HG02759 (cell line): Measurements from ENCODE around the gene FGF21.
"Not testable (repeated sequence)": the region's sequence is repeated elsewhere in the genome, so short reads cannot be mapped to it uniquely, and the experiment has no call there.

Source experiments
- ATAC-seq: cut with Tn5 transposase; IDR thresholded peaks from one replicate; pipeline ENCODE4 v1.9.1; 2021; ENCODE audit warnings: mild to moderate bottlenecking, moderate library complexity; ENCODE audit not compliant: unreplicated experiment

Gene FGF21

GRCh38 chr19:48786422-48786821 lies 31.1 kb downstream of the FGF21 start:
- not testable (repeated sequence) for ATAC-seq

- ATAC-seq: not testable (repeated sequence)
Measured at GRCh38 chr19:48787331-48787730, 32.0 kb downstream of the FGF21 start.

- ATAC-seq: no peak
Measured at GRCh38 chr19:48793271-48793670, 37.9 kb downstream of the FGF21 start.

- no peak for ATAC-seq
Measured at GRCh38 chr19:48794291-48794690, 39.0 kb downstream of the FGF21 start.

- ATAC-seq: peak; percentile 73
Measured at GRCh38 chr19:48795055-48795684, 39.8 kb downstream of the FGF21 start.

GRCh38 chr19:48795685-48796070 lies 40.4 kb downstream of the FGF21 start:
- ATAC-seq: no peak

GRCh38 chr19:48796298-48797083 lies 41.2 kb downstream of the FGF21 start:
- ATAC-seq: no peak

- ATAC-seq: no peak
Measured at GRCh38 chr19:48797103-48797502, 41.8 kb downstream of the FGF21 start.

GRCh38 chr19:48798937-48799336 lies 43.6 kb downstream of the FGF21 start:
- no peak for ATAC-seq

- ATAC-seq: no peak
Measured at GRCh38 chr19:48799358-48800300, 44.3 kb downstream of the FGF21 start.

- no peak for ATAC-seq
Measured at GRCh38 chr19:48802623-48803022, 47.3 kb downstream of the FGF21 start.

- ATAC-seq: no peak
Measured at GRCh38 chr19:48804496-48804895, 49.2 kb downstream of the FGF21 start.

- ATAC-seq: no peak
Measured at GRCh38 chr19:48805452-48805851, 50.1 kb downstream of the FGF21 start.

GRCh38 chr19:48806518-48806817 lies 51.1 kb downstream of the FGF21 start:
- no peak for ATAC-seq

- ATAC-seq: no peak
Measured at GRCh38 chr19:48806818-48807589, 51.7 kb downstream of the FGF21 start.

- no peak for ATAC-seq
Measured at GRCh38 chr19:48807590-48808308, 52.4 kb downstream of the FGF21 start.
